GM23338 (cell line): ENCODE data around the gene FBXO15. TPM values are rescaled to one million over a fixed set of nuclear protein-coding genes. Genes with fewer than 3 reads are reported as not detected.

Source experiments
- ATAC-seq: fragments of 200-7000 bp; cut with Tn5 transposase; 3 replicates; pipeline ENCODE4 v1.9.1; 2020
- DNase-seq: peaks from one replicate; pipeline ENCODE4 v3.0.0-alpha.2; 2015; ENCODE audit warnings: low spot score
- H2AFZ ChIP-seq: fragments of 200-600 bp; sonication (generic); 2 replicates; pipeline ENCODE4 v1.8.0; 2016; ENCODE audit warnings: antibody characterized with exemption, mild to moderate bottlenecking, moderate library complexity
- H3F3A ChIP-seq: fragments of 200-600 bp; sonication (generic); replicated peaks from 2 replicates; pipeline ENCODE4 v1.8.0; 2017; ENCODE audit warnings: antibody characterized with exemption, mixed run types, low read depth
- H3K27ac ChIP-seq: fragments of 200-600 bp; sonication (generic); 2 replicates; pipeline ENCODE4 v1.6.1; 2016; ENCODE audit warnings: low read depth
- H3K27me3 ChIP-seq: fragments of 200-600 bp; sonication (generic); 2 replicates; pipeline ENCODE4 v1.8.0; 2016; ENCODE audit warnings: mild to moderate bottlenecking, mixed run types, moderate library complexity; ENCODE audit not compliant: insufficient read depth
- H3K36me3 ChIP-seq: fragments of 200-600 bp; sonication (generic); 2 replicates; pipeline ENCODE4 v1.8.0; 2016; ENCODE audit warnings: mild to moderate bottlenecking; ENCODE audit not compliant: insufficient read depth
- H3K4me1 ChIP-seq: fragments of 200-600 bp; sonication (generic); 2 replicates; pipeline ENCODE4 v1.8.0; 2016; ENCODE audit warnings: mild to moderate bottlenecking, moderate library complexity; ENCODE audit not compliant: insufficient read depth
- H3K4me2 ChIP-seq: fragments of 200-600 bp; sonication (generic); 2 replicates; pipeline ENCODE4 v1.7.1; 2017; ENCODE audit warnings: mixed run types
- H3K4me3 ChIP-seq: fragments of 200-600 bp; sonication (generic); 2 replicates; pipeline ENCODE4 v1.6.1; 2016; ENCODE audit warnings: mixed run types
- H3K79me2 ChIP-seq: fragments of 200-600 bp; sonication (generic); replicated peaks from 2 replicates; pipeline ENCODE4 v1.8.0; 2017; ENCODE audit warnings: mild to moderate bottlenecking; ENCODE audit not compliant: insufficient read depth
- H3K9me2 ChIP-seq: fragments of 200-600 bp; sonication (generic); 2 replicates; pipeline ENCODE4 v1.8.0; 2017; ENCODE audit not compliant: insufficient read depth
- H4K20me1 ChIP-seq: fragments of 200-600 bp; sonication (generic); replicated peaks from 2 replicates; pipeline ENCODE4 v1.8.0; 2017; ENCODE audit warnings: mild to moderate bottlenecking; ENCODE audit not compliant: insufficient read depth
- H3K27ac Mint-ChIP-seq: 2 replicates; pipeline ENCODE4 v1.8.0; 2020; ENCODE audit warnings: inconsistent platforms, mild to moderate bottlenecking, moderate library complexity, mixed read lengths
- H3K27me3 Mint-ChIP-seq: 3 replicates; pipeline ENCODE4 v1.8.0; 2022; ENCODE audit warnings: low read depth, mild to moderate bottlenecking, moderate library complexity, mixed read lengths, inconsistent platforms; ENCODE audit not compliant: insufficient read depth, poor library complexity
- H3K36me3 Mint-ChIP-seq: 3 replicates; pipeline ENCODE4 v1.8.0; 2021; ENCODE audit warnings: low read depth, mild to moderate bottlenecking, inconsistent platforms, moderate library complexity, mixed read lengths
- H3K4me1 Mint-ChIP-seq: 3 replicates; pipeline ENCODE4 v1.8.0; 2020; ENCODE audit warnings: mild to moderate bottlenecking, inconsistent platforms, mixed read lengths
- H3K4me3 Mint-ChIP-seq: 3 replicates; pipeline ENCODE4 v1.8.0; 2021; ENCODE audit warnings: moderate library complexity, mild to moderate bottlenecking, inconsistent platforms, mixed read lengths
- H3K9me3 Mint-ChIP-seq: 3 replicates; pipeline ENCODE4 v1.8.0; 2020; ENCODE audit warnings: moderate library complexity, mild to moderate bottlenecking, inconsistent platforms, mixed read lengths
- CTCF ChIP-seq, 2 experiments: fragments of 200-600 bp in 1 of 2; sonication (generic) in 1 of 2; conservative IDR thresholded peaks; 2 replicates each; pipeline versions ENCODE4 v1.5.1 to v1.6.1; 2016 to 2017; ENCODE audit warnings: antibody characterized with exemption in 2 of 2, low read depth in 2 of 2, mild to moderate bottlenecking in 2 of 2, moderate library complexity in 1 of 2
- EZH2 ChIP-seq: fragments of 200-600 bp; sonication (generic); IDR thresholded peaks from one replicate; pipeline ENCODE4 v1.8.0; 2017; ENCODE audit warnings: antibody characterized with exemption, mild to moderate bottlenecking, low read depth; ENCODE audit not compliant: unreplicated experiment
- EZH2phosphoT487 ChIP-seq: fragments of 200-600 bp; sonication (generic); IDR thresholded peaks from one replicate; pipeline ENCODE4 v1.8.1; 2018; ENCODE audit warnings: antibody characterized with exemption; ENCODE audit not compliant: unreplicated experiment
- POLR2AphosphoS5 ChIP-seq: IDR thresholded peaks from 2 replicates; pipeline ENCODE4 v1.6.1; 2016; ENCODE audit warnings: antibody characterized with exemption, low read depth
- REST ChIP-seq: IDR thresholded peaks from one replicate; pipeline ENCODE4 v1.6.1; 2018; ENCODE audit warnings: antibody characterized with exemption; ENCODE audit not compliant: unreplicated experiment
- STAT1 ChIP-seq: IDR thresholded peaks from one replicate; pipeline ENCODE4 v1.6.1; 2016; ENCODE audit warnings: antibody characterized with exemption; ENCODE audit not compliant: unreplicated experiment
- polyA plus RNA-seq: library from polyadenylated mRNA; unstranded; fragments of >200 nt; fragmentation: Nextera tagmentation; extraction: Ambion mirVana; gene quantifications from 2 replicates; pipeline ENCODE4 v1.2.1, GENCODE V29; 2016
- total RNA-seq: library from RNA; depleted of rRNA; stranded (reverse); fragments of >200 nt; shearing (Covaris generic); gene quantifications from 2 replicates; pipeline ENCODE4 v1.2.3, GENCODE V29; 2014

The FBXO15 gene
- total and polyA plus RNA-seq, 2 experiments from 2014 or later = 0.21 to 0.53 TPM

GRCh38 chr18:74139411-74139810, 8.2 kb downstream of the FBXO15 start:
- Mint-ChIP-seq H3K9me3 (no peaks in the 10 kb centered on the region), H3K4me1 (peaks cover 10% of the 10 kb centered on the region; the same call in 2 of the 3 replicates), H3K36me3 (no peaks in the 10 kb centered on the region), H3K27ac (no peak overlapping the region), H3K4me3 (no peak overlapping the region), H3K27me3 (no peaks in the 10 kb centered on the region)
- H2AFZ ChIP-seq = no peak overlapping the region
- TF ChIP-seq STAT1 (no peak), EZH2 (no peak), EZH2phosphoT487 (no peak), CTCF (conservative IDR thresholded peaks at IDR 0.05; ENCODE audit: low read depth in 2 of 2) (no peak)
- H3K27me3 ChIP-seq = no peaks in the 10 kb centered on the region
- H3K27ac ChIP-seq = no peak overlapping the region
- no peaks in the 10 kb centered on the region for H3F3A ChIP-seq
- no peak for DNase-seq
- H4K20me1 ChIP-seq = no peaks in the 10 kb centered on the region
- no peak for ATAC-seq
- H3K4me3 ChIP-seq = no peak overlapping the region
- no peaks in the 10 kb centered on the region for H3K36me3 ChIP-seq
- no peaks in the 10 kb centered on the region for H3K4me1 ChIP-seq
- no peaks in the 10 kb centered on the region for H3K79me2 ChIP-seq
- no peaks in the 10 kb centered on the region for H3K9me2 ChIP-seq
- H3K4me2 ChIP-seq = no peak overlapping the region

GRCh38 chr18:74137920-74138538, 9.6 kb downstream of the FBXO15 start:
- Histone ChIP-seq H3K36me3 (no peaks in the 10 kb centered on the region), H4K20me1 (no peaks in the 10 kb centered on the region), H3K27me3 (no peaks in the 10 kb centered on the region), H3K4me1 (no peaks in the 10 kb centered on the region), H3K79me2 (no peaks in the 10 kb centered on the region), H3F3A (no peaks in the 10 kb centered on the region), H2AFZ (peak overlapping the region; percentile 78), H3K9me2 (no peaks in the 10 kb centered on the region), H3K27ac (no peak overlapping the region), H3K4me2 (no peak overlapping the region), H3K4me3 (no peak overlapping the region)
- no peak overlapping the region for H3K4me3 Mint-ChIP-seq
- no peaks in the 10 kb centered on the region; the same call in 2 of the 3 replicates for H3K9me3 Mint-ChIP-seq
- TF ChIP-seq REST = no peak
- no peak for TF ChIP-seq EZH2phosphoT487
- no peak for TF ChIP-seq POLR2AphosphoS5
- H3K27me3 Mint-ChIP-seq = no peaks in the 10 kb centered on the region
- H3K36me3 Mint-ChIP-seq = no peaks in the 10 kb centered on the region
- ATAC-seq (no peak), DNase-seq (no peak)
- H3K27ac Mint-ChIP-seq = no peak overlapping the region
- H3K4me1 Mint-ChIP-seq = peaks cover 14% of the 10 kb centered on the region
